Stomach smooth muscle (tissue), 2 donors: Measurements from ENCODE around the gene SOX30.
"Not testable (repeated sequence)": the region's sequence is repeated elsewhere in the genome, so short reads cannot be mapped to it uniquely, and the experiment has no call there.

Experiments
- H3K27ac ChIP-seq: one replicate; pipeline ENCODE4 v1.7.0; 2013; ENCODE audit warnings: mild to moderate bottlenecking, low read length, inconsistent platforms
- H3K27me3 ChIP-seq, 2 donors: one replicate each; pipeline ENCODE4 v1.7.0; 2013; ENCODE audit warnings: low read length in 2 of 2; ENCODE audit not compliant: insufficient read depth in 2 of 2, control insufficient read depth in 1 of 2
- H3K36me3 ChIP-seq, 2 donors: one replicate each; pipeline ENCODE4 v1.7.0; 2013; ENCODE audit warnings: low read length in 2 of 2; ENCODE audit not compliant: control insufficient read depth in 2 of 2, insufficient read depth in 2 of 2
- H3K4me1 ChIP-seq: one replicate; pipeline ENCODE4 v1.7.0; 2013; ENCODE audit warnings: low read length; ENCODE audit not compliant: control insufficient read depth, insufficient read depth
- H3K4me3 ChIP-seq, 2 donors: one replicate each; pipeline ENCODE4 v1.7.0; 2013; ENCODE audit warnings: low read length in 2 of 2
- H3K9ac ChIP-seq, 2 donors: one replicate each; pipeline ENCODE4 v1.7.0; 2013; ENCODE audit warnings: low read length in 2 of 2, mild to moderate bottlenecking in 1 of 2
- H3K9me3 ChIP-seq, 2 donors: one replicate each; pipeline ENCODE4 v1.7.0; 2013; ENCODE audit warnings: low read length in 2 of 2; ENCODE audit not compliant: control insufficient read depth in 2 of 2
- donor health status: healthy.
- donor health status: Pancreatic carcinoma.

SOX30 gene

DNA sequence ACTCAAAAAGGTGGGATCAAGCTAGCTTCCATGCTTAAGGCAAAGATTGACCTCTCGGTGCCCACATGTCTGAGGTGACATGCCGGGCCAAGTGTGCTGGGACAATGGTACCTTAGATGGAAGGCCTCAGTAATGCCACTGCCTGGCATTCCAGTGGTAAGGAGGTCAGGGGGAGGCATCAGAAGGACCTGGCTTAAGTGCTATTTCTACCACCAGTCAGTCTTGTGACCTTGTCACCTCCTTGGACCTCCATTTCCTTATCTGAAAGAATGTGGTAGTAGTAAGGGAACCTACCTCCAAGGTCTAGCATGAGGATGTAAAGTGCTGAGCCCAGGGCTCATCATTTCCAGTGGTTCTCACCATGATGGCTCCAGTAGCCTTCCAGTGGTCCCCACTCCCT is 28.0 kb upstream of the SOX30 start:
- H3K27me3 ChIP-seq, result no peaks in the 10 kb centered on the region
- H3K36me3 ChIP-seq, result no peaks in the 10 kb centered on the region
- H3K9me3 ChIP-seq, result no peaks in the 10 kb centered on the region
- peaks cover 3% of the 10 kb centered on the region for H3K4me1 ChIP-seq
- no peak overlapping the region for H3K27ac ChIP-seq
- H3K9ac ChIP-seq, result no peak overlapping the region
- H3K4me3 ChIP-seq, result no peak overlapping the region

DNA sequence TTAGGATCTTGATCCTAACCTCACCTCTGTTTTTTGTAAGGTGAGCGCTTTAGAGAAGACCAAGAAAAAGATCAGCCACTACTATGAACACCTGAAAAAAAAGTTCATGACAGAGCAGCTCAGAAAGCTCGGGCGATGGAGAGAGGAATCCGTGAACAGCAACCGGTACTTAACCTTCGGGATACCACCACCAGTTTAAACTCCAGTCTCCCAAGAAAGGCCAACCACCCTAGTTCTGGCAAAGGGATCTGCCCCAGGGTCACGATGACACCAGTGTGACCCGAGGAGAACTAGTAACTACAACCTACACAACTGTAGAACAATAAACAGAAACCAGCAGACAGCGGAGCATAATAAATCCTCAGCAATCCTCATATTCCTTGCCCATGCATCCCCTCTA is 27.6 kb upstream of the SOX30 start:
- no peaks in the 10 kb centered on the region for H3K27me3 ChIP-seq
- no peaks in the 10 kb centered on the region for H3K36me3 ChIP-seq
- H3K27ac ChIP-seq, result no peak overlapping the region
- no peaks in the 10 kb centered on the region for H3K9me3 ChIP-seq
- H3K4me3 ChIP-seq, result no peak overlapping the region
- peaks cover 3% of the 10 kb centered on the region for H3K4me1 ChIP-seq
- no peak overlapping the region for H3K9ac ChIP-seq

GRCh38 chr5:157677931-157678330 is 25.7 kb upstream of the SOX30 start:
- Histone ChIP-seq H3K36me3 (no peaks in the 10 kb centered on the region), H3K9me3 (no peaks in the 10 kb centered on the region), H3K27me3 (no peaks in the 10 kb centered on the region), H3K4me1 (peaks cover 3% of the 10 kb centered on the region), H3K9ac (no peak overlapping the region), H3K27ac (no peak overlapping the region), H3K4me3 (no peak overlapping the region)

GRCh38 chr5:157674351-157674750 is 22.1 kb upstream of the SOX30 start:
- H3K36me3 ChIP-seq, H3K27ac ChIP-seq, H3K4me3 ChIP-seq, H3K9ac ChIP-seq, H3K9me3 ChIP-seq: not testable (repeated sequence)
- Histone ChIP-seq H3K27me3 (peaks cover 3 to 22% of the 10 kb centered on the region in 2 donors), H3K4me1 (peaks cover 15% of the 10 kb centered on the region)

GRCh38 chr5:157672976-157673375 is 20.7 kb upstream of the SOX30 start:
- peaks cover 3 to 22% of the 10 kb centered on the region in 2 donors for H3K27me3 ChIP-seq
- H3K9me3 ChIP-seq, result no peaks in the 10 kb centered on the region
- peaks cover 15% of the 10 kb centered on the region for H3K4me1 ChIP-seq
- H3K4me3 ChIP-seq, result no peak overlapping the region
- no peak overlapping the region for H3K27ac ChIP-seq
- no peaks in the 10 kb centered on the region for H3K36me3 ChIP-seq
- H3K9ac ChIP-seq, result no peak overlapping the region

- Histone ChIP-seq H3K27ac (no peak overlapping the region), H3K27me3 (peaks cover 3 to 22% of the 10 kb centered on the region in 2 donors), H3K4me3 (peak overlapping the region; percentile 78 to 83), H3K4me1 (peaks cover 15% of the 10 kb centered on the region), H3K9ac (peak overlapping the region; percentile 23 to 64), H3K9me3 (no peaks in the 10 kb centered on the region), H3K36me3 (no peaks in the 10 kb centered on the region)
Observed at GRCh38 chr5:157671592-157672330, 19.5 kb upstream of the SOX30 start.

DNA sequence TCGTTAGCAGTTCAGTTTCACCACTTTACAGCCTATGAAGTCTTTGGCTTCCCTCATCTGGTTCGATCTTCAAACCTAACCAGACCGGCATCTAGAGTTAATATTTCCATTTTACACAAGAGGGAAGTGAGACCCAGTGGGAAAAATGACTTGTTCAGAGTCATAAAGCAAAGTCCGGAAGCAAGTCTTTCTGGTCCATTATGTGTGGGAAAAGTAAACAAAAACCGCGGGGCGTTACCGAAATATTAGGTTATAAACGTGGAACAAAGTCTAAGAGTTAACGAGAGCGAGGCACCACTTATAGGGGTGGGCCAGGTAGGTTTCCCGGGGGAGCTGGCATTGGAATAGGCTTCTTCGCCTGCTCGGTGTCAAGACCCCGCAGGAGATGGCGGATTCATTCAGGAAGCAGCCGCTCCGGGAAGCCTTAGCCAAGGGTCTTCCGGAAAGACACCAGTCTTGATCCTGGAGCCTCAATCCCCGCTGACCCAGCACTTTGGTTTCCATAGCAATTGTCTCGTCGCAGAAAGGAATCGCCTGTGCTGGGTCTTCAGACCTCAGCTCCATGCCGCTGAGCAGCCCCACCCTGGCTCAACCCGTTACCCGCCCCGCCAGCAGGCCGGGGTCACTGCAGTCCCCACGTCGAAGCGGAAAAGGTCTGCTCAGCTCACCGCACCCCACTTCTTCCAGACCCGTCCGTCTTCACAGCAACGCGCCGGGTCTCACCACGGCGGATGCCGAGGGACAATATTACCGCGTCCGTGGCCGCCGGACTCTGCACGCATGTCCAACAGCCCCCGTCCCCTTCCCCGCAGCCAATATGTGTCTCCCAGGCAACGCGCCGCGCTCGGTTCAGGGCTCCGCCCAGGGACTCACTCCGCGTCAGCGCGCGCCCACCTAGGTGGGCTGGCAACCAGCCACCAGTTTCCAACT is 18.7 kb upstream of the SOX30 start, which contains the start of gene C5orf52:
C5orf52 (plus strand) TSS at position 872 of the 930 bp plus-strand sequence. CDS start 82 bp downstream, outside the sequence.
- peaks cover 3 to 22% of the 10 kb centered on the region in 2 donors for H3K27me3 ChIP-seq
- H3K4me1 ChIP-seq, result peaks cover 15% of the 10 kb centered on the region
- H3K4me3 ChIP-seq, result peak within 1 kb of the TSS; percentile 78 to 83
- peak within 1 kb of the TSS; percentile 23 to 64 for H3K9ac ChIP-seq
- H3K36me3 ChIP-seq, result no peaks in the 10 kb centered on the region
- H3K9me3 ChIP-seq, result no peaks in the 10 kb centered on the region
- no peak within 1 kb of the TSS for H3K27ac ChIP-seq

GRCh38 chr5:157669701-157670097 is 17.5 kb upstream of the SOX30 start:
- Histone ChIP-seq H3K27me3 (peaks cover 3 to 22% of the 10 kb centered on the region in 2 donors), H3K4me1 (peaks cover 15% of the 10 kb centered on the region), H3K4me3 (no peak overlapping the region), H3K9ac (no peak overlapping the region), H3K27ac (no peak overlapping the region), H3K9me3 (no peaks in the 10 kb centered on the region), H3K36me3 (no peaks in the 10 kb centered on the region)

DNA sequence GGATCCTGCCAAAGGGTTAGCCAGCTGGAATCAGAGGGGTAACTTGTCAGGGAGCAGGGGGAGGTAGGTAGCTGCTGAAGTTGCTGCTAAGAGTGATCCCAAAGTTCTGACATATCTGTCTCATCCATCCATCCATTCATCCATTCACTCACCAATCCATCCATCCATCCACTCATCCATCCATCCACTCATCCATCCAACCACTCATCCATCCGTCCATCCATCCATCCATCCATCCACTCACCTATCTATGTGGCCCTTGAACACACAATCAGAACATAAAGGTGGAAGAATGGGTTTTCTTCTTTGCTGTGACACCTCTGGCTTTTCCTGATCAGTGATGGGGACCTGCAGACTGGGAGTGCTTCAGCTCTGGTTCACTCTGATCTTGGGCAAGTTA is 16.1 kb upstream of the SOX30 start:
- Histone ChIP-seq H3K9ac (no peak overlapping the region), H3K27ac (no peak overlapping the region), H3K27me3 (peaks cover 3 to 22% of the 10 kb centered on the region in 2 donors), H3K36me3 (no peaks in the 10 kb centered on the region), H3K4me1 (peaks cover 15% of the 10 kb centered on the region), H3K9me3 (no peaks in the 10 kb centered on the region), H3K4me3 (no peak overlapping the region)

GRCh38 chr5:157665467-157666070 is 13.3 kb upstream of the SOX30 start:
- Histone ChIP-seq H3K9ac (no peak overlapping the region), H3K36me3 (no peaks in the 10 kb centered on the region), H3K9me3 (no peaks in the 10 kb centered on the region)

More at GRCh38 chr5:157665467-157666070, 13.3 kb upstream of the SOX30 start:
- Histone ChIP-seq H3K27me3 (peaks cover 0 to 6% of the 10 kb centered on the region in 2 donors), H3K27ac (no peak overlapping the region), H3K4me1 (peaks cover 2% of the 10 kb centered on the region), H3K4me3 (no peak overlapping the region)
